ENCODE results near the gene CDAN1.

CDAN1 gene

GRCh38 chr15:42736793-42737528, at the start of gene CDAN1:
Gene CDAN1 (minus strand): TSS chr15:42737128. CDS start chr15:42737102, 26 bp downstream.
- TF ChIP-seq CSDC2 (CRISPR knock-in tag; IDR thresholded peaks at IDR 0.05) (no peak), GLIS3 (CRISPR knock-in tag; IDR thresholded peaks at IDR 0.05) (no peak), TOX (CRISPR knock-in tag; IDR thresholded peaks at IDR 0.05; ENCODE audit: borderline replicate concordance) (no peak), ZNF70 (CRISPR knock-in tag; IDR thresholded peaks at IDR 0.05) (peak; percentile 87), OSR1 (CRISPR knock-in tag; IDR thresholded peaks at IDR 0.05) (no peak)
- peak; percentile 92 for ATAC-seq

- TF ChIP-seq RARB (CRISPR knock-in tag; IDR thresholded peaks at IDR 0.05) (no peak), TCF4 (CRISPR knock-in tag; IDR thresholded peaks at IDR 0.05; ENCODE audit: borderline replicate concordance) (no peak), TSHZ2 (CRISPR knock-in tag; IDR thresholded peaks at IDR 0.05) (no peak), ESRRG (CRISPR knock-in tag; IDR thresholded peaks at IDR 0.05) (no peak), ZNF565 (CRISPR knock-in tag; conservative IDR thresholded peaks at IDR 0.05; ENCODE audit: low read depth) (no peak), BACH2 (CRISPR knock-in tag; IDR thresholded peaks at IDR 0.05; ENCODE audit: borderline replicate concordance) (no peak), TOX (CRISPR knock-in tag; IDR thresholded peaks at IDR 0.05; ENCODE audit: borderline replicate concordance) (no peak), GLIS3 (CRISPR knock-in tag; IDR thresholded peaks at IDR 0.05) (no peak), SNAI2 (CRISPR knock-in tag; IDR thresholded peaks at IDR 0.05) (no peak), POU6F1 (CRISPR knock-in tag; IDR thresholded peaks at IDR 0.05; ENCODE audit: borderline replicate concordance, low read depth) (no peak), ISL1 (CRISPR knock-in tag; IDR thresholded peaks at IDR 0.05) (no peak), PATZ1 (CRISPR knock-in tag; IDR thresholded peaks at IDR 0.05; ENCODE audit: borderline replicate concordance) (no peak), CSDC2 (CRISPR knock-in tag; IDR thresholded peaks at IDR 0.05) (no peak), ARNTL (CRISPR knock-in tag; IDR thresholded peaks at IDR 0.05; ENCODE audit: borderline replicate concordance, low read depth) (no peak), CREB5 (CRISPR knock-in tag; IDR thresholded peaks at IDR 0.05; ENCODE audit: low read depth) (no peak), ZNF70 (CRISPR knock-in tag; IDR thresholded peaks at IDR 0.05) (no peak), ZC3H10 (CRISPR knock-in tag; IDR thresholded peaks at IDR 0.05) (no peak), ZNF8 (CRISPR knock-in tag; IDR thresholded peaks at IDR 0.05) (no peak)
- no peak for ATAC-seq
Observed at GRCh38 chr15:42785569-42785968, 48.6 kb upstream of the CDAN1 start.

GRCh38 chr15:42784705-42785104, 47.8 kb upstream of the CDAN1 start:
- ATAC-seq: no peak
- no peak for TF ChIP-seq ZNF70 (CRISPR knock-in tag; IDR thresholded peaks at IDR 0.05)
- no peak for TF ChIP-seq TCF4 (CRISPR knock-in tag; IDR thresholded peaks at IDR 0.05; ENCODE audit: borderline replicate concordance)
- no peak for TF ChIP-seq PATZ1 (CRISPR knock-in tag; IDR thresholded peaks at IDR 0.05; ENCODE audit: borderline replicate concordance)
- no peak for TF ChIP-seq POU6F1 (CRISPR knock-in tag; IDR thresholded peaks at IDR 0.05; ENCODE audit: borderline replicate concordance, low read depth)
- no peak for TF ChIP-seq BACH2 (CRISPR knock-in tag; IDR thresholded peaks at IDR 0.05; ENCODE audit: borderline replicate concordance)
- TF ChIP-seq ARNTL (CRISPR knock-in tag; IDR thresholded peaks at IDR 0.05; ENCODE audit: borderline replicate concordance, low read depth): no peak
- TF ChIP-seq SNAI2 (CRISPR knock-in tag; IDR thresholded peaks at IDR 0.05): no peak
- TF ChIP-seq ZFP3 (CRISPR knock-in tag; IDR thresholded peaks at IDR 0.05): no peak
- TF ChIP-seq ZNF565 (CRISPR knock-in tag; conservative IDR thresholded peaks at IDR 0.05; ENCODE audit: low read depth): no peak
